IPS-NIHi11 (cell line): ENCODE data around the gene MYO1D.
A peak's percentile ranks its signal among the peaks of the same experiment; 100 is the strongest.
"Not testable (repeated sequence)": the region's sequence is repeated elsewhere in the genome, so short reads cannot be mapped to it uniquely, and the experiment has no call there.

Experiments used
- DNase-seq: peaks from one replicate; pipeline ENCODE4 v3.0.0; 2012; ENCODE audit warnings: mixed read lengths, low spot score

The MYO1D gene

DNA sequence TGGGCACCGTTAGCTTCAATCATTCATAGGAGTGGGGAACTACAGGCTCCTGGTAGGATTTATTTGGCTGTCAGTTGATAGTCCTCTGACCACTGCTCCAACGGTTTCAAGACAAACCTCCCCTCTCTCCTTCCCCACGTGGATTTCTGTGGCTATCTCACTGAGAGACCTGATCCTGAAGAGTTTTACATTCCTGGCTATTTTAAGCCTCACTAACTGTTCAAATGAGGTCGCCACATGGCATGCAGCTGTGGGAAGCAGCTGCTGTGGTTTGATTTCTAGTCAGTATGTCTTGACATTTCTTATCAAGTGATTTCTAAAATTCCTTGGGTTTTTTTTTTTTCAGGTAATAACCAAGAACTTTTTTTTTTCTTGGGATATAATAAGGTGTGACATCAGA, 351.8 kb downstream of the MYO1D start:
- no peak for DNase-seq

DNA sequence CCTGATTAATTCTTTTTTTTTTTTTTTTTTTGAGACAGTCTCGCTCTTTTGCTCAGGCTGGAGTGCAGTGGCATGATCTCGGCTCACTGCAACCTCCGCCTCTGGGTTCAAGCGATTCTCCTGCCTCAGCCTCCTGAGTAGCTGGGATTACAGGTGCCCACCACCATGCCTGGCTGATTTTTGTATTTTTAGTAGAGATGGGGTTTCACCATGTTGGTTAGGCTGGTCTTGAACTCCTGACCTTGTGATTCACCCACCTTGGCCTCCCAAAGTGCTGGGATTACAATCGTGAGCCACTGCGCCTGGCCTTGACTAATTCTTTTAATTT, 352.4 kb downstream of the MYO1D start:
- DNase-seq, result not testable (repeated sequence)

DNA sequence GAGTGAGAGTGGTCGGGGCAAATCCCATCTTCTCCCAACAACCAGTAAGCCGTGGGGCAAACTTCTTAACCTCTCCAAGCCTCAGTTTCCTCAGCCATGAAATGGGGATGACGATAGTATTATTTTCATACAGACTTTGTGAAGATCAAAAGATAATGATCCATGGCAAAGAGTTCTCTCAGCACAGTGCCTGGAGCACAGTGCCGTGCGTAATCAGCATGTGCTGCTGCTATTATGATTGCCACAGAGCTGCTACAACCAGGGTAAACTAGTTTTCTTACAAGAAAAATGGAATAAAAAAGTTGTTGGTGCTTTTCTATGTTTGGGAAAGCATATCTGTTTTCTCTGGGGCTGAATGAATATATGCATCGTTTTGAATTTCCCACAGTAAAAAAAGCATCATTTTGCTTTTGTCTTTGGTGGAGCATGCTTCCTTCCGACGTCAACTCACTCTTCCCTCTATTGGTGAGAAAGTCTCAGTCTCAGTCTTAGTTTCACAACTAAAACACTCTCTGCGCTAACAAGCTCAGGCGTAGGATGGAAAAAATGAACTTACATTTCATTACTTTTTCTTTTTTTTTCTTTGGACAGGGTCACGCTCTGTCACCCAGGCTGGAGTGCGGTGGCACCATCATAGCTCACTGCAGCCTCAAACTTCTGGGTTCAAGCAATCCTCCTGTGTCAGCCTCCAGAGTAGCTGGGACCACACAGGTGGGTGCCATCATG, 352.9 kb downstream of the MYO1D start:
- no peak for DNase-seq

DNA sequence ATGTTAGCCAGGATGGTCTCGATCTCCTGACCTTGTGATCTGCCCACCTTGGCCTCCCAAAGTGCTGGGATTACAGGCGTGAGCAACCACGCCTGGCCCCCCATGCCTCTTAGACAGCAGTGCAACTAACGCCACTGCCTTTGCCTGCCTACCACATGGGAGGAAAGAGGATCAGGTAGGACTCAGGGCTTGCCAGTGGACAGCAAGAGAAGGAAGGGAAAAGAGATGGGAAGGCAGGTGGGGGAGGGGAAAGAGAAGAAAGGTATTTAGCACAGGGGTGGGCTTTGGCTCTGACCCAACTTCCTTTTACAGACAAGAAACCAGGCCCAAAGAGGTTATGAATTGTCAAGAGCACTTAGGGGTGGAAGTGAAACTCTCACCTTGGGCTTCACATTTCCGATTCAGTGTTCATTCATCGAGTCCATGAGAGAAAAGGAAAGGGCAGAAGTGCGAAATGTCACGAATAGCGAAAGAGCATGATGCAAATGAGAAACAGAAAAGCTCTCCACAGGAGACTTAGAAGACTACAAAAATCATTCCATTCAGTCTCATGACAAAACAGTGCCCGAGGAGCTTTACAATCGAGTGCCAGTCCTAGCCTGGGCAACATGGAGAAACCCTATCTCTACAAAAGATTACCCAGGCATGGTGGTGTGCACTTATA, 353.8 kb downstream of the MYO1D start:
- no peak for DNase-seq

DNA sequence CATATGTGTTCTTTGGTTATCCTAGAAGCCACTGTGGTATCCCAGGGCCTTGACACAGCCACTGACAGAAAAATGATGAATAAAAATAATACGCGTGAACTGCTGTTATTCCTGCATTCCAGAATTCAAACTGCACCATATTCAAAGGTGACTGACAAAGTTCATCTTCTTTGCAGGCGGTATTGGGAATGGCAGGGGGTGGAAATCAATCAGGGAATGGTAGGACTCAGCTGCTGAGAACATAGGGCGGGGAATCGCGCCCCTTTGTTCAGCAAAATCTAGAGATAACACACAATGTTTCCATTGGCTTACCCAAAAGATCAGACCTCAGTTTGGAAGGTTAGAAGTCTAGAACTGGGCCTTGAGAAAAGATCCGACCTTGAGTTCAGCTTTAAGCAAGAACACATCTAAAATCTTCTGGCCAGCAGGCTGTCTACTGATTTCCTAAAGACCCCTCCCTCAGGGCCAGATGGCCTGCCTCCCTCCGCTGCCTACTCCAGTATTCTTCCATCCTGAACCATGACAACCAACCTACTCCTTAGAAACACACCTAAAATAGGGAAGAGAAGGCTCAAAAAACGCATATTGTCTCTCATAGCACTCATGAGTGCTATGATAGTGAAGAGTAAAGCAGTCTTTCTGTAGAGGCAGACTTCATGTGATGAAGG, 356.1 kb downstream of the MYO1D start:
- DNase-seq, result no peak

DNA sequence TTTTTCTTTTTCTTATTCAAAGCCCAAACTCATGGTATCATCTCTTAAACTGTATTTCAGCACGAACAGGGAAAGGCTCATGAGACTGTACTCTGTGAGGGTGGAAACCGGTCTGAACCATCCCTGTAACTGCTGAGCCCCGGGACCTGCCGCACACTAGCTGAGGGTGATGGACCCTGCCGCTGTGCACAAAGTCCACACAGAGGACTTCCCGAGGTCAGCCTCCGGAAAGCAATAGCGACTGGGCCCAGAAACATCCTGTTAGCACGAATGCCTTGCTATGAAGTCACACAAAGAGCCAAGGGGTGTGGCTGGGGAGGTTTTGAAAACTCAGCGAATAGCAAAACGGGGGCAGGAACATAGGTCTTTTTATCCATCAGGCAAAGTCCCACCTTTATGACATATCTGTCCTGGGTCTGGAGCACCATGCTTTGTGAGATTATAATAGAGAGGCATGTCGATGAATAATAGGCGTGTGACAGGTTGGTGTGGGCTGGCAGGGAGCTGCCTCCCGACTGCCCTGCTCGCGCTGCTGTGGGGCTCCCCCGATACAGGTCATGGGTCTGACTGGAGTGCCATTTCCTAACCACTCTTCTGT, 356.7 kb downstream of the MYO1D start:
- no peak for DNase-seq

DNA sequence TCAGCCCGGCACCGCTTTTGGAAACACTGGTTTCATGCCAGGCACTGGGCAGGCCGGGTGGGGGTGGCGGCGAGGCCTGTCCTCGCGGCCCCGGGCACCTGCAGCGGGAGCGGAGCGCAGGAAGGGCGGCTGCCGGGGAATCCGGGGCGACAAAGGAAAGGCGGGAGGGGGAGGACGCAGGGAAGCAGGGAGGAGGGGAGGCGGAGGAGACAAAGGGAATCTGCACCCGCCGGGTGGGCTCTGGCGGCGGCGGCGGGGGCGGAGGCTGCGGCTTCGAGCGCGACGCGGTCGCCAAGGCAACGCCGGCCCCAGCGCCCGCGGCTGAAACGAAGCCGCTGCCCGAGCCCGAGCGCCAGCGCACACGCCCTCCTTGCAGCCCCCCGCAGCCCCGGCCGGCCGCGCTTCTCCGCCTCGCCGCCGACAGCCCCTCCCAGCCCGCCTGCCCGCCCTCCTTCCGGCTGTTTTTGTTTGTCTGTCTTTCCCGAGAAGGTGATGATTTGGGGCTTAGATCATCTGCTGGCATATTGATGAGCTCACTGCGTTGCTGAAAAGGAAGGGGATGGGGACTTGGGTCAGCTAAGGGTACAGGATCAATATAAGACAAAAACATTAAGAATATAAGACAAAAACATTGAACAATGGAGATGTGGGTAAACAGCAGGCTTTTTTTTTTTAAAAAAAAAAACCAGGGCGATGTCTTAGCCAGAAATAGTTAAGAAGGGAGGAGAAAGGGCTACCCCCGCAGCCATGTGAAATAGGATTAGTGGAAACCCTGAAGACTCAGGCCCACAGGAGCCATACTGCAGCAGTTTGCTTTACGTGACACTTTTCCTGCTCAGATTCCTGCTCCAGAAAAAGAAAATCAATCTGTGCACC, 357.5 kb downstream of the MYO1D start:
- DNase-seq, result peak; percentile 92

DNA sequence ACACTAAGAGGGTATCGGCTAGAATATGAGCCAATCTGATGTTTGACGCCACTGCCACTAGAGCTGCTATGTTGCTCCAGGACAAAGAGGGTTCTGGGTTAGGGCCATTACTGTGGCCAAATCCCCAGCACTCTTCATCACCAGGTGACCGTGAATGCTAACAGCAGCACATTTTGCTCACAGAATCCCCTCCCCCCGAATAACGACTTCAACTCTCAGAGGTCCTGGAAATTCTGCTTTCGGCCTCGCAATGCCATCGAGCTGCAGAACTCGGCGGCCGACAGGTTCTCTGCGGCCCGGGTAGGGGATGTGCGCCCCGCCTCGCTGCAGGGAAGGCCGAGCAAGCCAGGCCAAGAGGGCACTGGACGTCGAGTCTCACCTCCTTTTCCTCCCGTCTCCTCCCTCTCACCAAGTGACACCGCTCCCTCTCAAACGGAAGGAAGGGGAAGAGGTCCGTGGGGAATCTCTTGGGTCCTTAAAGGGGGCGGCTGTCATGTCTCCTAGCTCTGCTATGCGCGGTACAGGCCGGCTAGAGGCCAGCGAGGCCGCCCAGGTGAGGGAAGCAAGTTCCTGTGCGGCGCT, 358.2 kb downstream of the MYO1D start:
- peak; percentile 31 for DNase-seq

DNA sequence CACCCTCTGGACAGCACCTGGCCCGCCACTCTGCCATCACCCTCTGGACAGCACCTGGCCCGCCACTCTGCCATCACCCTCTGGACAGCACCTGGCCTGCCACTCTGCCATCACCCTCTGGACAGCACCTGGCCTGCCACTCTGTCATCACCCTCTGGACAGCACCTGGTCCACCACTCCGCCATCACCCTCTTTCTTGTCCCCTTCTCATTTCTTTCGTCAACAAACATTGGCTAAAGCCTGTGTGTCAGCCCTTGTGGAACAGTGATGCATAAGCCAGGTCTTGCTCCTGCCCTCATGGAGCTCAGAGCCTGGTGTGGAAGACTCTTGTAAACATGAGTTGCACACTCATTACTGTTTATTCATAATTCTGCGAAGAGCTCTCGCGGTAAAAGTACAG, 358.9 kb downstream of the MYO1D start:
- DNase-seq, result no peak

DNA sequence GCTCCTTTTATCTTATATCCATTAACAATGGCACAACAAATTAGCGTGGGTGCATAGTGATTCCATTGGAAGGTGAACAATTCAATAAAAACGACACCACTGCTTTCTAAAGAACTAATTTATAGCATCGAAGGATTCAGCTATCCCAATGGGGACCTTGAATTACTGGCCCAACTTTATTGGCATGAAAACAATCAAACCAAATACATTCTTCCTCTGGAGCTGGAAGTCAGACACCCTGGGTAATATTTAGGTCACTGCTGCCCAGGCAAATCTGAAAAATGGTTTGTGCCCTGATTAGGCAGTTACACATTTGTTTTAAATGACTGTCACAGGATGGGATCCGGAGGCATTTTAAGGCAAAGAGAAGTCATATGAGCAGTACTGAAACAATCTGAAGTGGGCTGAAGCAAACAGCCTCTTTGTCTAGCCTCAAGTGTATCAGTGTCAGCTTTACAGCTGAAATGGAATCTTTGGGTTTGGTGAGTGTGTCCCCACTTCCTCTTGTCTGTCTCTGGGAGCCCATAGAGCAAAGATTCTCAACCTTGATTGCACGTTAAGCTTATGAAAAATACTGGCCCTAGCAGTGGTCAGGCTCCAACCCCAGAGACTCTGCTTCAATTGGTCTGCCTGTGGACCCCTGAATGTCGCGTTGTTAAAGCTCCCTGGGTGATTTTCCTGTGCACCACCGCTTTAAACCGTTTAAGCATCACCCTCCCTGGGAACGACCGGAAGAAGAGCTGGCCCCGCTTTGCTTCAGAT, 359.8 kb downstream of the MYO1D start:
- DNase-seq, result no peak

DNA sequence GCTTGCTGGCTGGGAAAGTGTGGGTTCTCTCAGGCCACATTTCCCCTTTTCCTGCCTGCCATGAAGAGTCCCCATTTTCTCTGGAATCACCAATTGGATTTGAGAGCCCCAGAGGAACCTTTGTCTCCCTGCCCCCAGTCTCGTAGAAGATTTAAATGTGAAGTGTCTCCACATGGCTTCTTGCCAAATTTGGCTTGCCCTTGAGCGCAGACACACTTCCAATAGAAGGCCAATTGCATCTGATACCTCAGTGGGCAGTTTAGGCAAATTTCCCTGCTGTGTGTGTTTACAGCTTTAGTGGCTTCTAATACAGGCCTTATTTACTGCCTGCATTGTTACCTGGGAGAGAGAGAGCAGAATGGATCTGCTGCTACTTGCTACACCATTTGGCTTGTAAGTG, 360.5 kb downstream of the MYO1D start:
- no peak for DNase-seq

DNA sequence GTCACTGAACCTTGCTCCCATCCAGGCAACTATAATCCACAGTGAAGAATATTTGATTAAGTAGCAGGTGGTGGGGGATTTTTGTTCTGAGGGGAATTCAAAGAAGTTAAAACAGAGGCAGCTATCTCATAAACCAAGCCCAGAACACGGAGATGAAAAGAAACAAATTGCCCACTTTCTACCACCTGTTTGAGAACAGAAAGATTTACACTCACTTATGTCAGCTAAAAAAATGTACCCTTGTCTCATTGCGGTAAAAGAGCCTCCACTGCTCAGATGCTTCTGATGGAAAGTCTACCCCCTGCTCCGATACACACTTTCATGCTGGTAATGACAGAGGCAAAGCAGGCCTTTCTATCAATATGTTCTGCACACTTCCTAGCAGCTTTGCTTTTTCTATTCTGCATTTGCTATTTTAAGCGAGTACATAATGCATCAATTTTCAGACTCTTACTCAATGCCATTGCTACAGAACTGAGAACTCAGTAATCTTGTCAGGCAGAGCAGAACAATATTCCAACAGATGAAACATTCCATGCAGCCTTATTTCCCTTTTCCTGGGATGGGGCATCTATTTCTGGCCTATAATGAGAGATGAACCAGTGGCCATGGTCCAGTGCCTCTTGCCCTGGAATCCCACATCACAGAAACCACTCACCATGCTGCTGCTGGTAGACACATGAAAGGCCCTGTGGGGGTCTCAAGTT, 361.1 kb downstream of the MYO1D start:
- no peak for DNase-seq

DNA sequence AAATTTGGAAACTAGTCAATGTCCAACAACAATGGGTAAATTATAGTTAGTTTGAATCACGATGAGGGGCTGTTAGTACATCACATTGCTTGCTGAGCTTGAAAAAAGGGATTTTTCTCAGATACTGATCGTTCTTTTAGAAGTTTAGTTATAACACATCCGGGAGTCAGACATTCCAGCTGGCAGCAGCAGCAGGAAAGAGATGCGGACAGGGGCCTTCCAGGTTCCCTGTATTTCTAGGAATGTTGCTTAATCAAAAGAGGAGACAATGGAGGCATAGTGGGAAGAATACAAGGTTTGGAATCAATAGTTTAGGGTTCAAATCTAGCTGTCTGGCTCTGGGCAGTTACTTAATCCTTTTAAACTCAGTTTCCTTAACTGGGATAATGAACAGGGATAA, 362.3 kb downstream of the MYO1D start:
- DNase-seq, result no peak

DNA sequence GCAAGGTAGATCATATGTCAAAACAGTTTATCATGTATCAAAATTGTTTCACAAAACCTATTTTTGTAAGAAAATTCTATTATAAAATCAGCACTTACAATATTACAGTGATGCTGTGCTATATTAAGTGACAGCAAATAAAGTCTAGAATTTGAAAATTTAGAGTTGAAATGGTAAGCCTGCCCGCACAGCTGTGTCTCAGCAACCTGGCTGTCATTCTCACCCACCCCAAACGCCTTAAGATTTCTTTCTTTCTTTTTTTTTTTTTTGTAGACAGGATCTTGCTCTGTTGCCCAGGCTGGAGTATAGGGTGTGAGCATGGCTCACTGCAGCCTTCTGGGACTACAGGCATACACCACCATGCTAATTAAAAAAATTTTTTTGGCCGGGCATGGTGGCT, 363.3 kb downstream of the MYO1D start:
- DNase-seq, result no peak

DNA sequence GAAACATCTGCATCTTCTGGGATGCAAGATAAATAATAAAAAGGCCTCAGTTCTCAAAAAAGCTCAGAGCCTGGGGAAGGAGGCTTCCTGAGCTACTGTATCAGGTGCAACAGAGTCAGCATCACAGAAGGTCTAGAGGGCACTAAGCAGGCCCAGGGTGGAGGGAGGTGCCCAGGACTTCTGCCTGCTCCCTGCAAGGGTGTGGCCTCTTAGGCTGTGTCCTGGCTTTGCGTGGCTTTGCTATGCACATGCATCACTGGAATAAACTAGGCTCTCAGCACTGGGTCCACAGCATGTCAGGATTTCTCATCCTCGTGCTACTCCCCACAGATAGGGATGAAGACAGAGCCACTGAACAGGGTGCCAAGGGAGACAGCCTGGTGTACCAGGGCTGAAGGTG, 364.6 kb downstream of the MYO1D start:
- DNase-seq, result no peak

DNA sequence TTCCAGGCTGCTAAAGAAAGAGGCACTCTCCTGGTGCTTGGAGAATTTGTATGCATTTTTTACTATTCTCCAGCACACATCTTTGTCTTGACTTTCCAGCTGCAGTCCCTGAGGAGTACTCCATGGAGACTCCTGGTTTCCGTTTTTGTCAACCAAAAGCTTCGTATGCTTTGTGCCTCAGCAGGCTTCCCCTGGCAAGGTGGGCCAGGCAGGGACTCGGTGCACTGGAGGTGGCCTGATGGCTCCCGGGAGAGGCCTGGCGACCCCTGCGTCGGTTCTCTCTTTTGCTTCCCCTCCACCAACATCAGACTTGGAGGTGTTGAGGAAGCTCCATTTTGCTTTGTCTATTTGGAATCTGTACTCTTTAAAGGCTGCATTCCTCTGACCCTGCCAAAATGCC, 366.5 kb downstream of the MYO1D start:
- no peak for DNase-seq

DNA sequence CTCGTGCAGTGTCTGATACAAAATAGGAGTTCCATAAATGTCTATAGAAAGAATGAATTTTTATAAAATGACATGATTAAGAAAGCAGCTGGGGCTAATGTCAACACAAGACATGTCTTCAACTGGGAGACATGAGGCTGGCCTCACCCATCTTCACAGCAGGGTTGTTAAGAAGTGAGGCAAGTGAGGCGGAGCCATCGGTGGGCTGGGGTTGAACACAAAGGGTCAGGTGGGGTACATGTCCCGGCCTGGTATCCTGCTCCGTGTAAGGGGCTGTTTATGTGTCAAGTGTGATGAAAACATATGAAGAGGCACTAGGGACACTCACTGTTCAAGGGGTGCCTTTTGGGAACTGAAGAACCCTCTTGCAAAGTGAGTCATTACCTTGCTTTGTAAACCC, 368.0 kb downstream of the MYO1D start:
- no peak for DNase-seq

DNA sequence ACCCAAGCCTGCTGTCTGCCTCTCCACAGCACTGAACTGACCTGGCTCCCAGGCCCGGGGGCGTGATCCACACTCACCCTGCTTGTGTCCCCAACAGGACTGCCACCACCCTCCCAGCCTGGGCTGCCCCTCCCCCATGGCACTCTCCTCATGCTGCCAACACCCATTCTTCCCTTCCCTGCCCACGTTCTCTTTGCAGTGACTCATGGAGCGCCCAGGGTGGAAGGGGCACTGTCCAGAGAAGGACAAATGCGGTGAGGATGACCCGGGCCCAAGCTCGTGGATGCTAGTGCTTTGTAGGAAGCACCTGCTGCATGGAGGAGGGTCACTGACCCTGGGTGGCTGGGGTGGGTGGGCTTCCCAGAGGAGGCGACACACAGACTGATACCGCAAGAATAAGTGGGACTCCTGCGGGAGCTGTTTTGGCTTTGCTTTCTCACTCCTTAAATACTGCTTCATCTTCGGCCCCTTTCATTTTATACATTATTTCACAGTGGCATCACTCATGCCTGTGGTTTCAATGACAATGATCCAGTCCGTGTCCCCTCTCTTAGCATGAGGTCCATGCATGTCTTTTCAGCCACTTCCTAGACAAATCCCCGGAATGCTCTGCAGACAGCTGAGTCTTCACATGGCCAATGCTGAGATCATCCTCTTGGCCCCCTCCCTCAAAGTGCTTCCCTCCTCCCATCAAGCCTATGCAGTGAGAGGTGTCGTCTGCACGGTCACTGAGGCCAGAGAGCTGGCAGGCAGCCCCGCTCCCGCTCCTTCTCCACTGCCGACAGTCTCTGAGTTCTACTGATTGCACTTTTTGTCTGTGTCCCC, 372.5 kb downstream of the MYO1D start:
- DNase-seq, result no peak
